Left forelimb (tissue), 1 donor: ENCODE measurements around the gene ARFRP1.
"Not testable (repeated sequence)": the region's sequence is repeated elsewhere in the genome, so short reads cannot be mapped to it uniquely, and the experiment has no call there.

ENCODE experiments used
- DNase-seq: peaks from one replicate; pipeline ENCODE4 v3.0.0-alpha.2; 2018; ENCODE audit warnings: low spot score

The ARFRP1 gene

DNA sequence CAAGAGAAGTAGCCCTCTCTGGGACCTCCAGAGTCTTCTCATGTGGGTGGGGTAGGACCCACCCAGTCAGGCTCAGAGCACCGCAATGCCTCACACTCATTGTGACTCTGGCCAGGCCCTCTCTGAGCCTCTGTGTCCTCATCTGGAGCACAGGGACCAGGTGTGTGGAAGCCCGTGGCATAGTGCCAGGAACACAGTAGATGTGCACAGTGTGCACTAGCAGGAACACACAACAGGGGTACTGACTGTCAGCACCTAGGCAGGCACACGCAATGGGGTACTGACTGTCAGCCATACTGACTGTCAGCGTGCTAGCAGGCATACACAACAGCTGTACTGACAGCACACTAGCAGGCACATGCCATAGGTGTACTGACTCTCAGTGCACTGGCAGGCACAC, 52.5 kb downstream of the ARFRP1 start:
- DNase-seq: no peak

DNA sequence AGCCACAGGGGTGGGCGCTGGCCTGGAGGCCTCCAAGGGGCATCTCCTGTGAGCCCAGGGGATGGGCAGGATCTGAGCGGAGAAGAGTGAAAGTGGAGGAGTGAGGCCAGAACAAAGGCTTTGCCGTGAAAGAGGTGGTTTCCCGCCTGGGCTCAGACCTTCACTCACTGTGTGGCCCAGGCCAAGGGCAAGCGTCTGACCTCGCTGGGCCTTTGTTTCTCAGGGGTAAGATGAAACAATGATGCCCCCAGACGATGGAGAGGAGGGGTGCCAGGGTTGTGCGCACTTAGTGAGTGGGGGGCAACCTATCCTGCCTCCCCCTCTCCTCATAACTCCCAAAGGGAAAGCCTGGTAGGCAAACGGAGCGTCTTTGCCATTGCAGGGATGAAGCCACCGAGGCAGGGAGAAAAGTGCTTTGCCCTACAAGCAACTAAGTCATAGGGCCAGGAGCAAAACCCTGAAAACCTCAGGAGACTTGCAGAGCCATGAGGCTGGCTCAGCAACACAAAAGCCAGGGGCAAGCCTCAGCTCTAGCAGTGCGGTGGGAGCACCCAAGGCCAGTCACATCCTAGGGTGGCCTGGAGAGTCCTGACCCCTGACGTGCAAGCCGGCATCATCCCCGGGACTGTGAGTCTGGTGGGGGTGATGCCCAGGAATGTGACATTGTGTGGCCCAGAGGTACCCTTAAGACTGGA, 53.7 kb downstream of the ARFRP1 start:
- DNase-seq: no peak

DNA sequence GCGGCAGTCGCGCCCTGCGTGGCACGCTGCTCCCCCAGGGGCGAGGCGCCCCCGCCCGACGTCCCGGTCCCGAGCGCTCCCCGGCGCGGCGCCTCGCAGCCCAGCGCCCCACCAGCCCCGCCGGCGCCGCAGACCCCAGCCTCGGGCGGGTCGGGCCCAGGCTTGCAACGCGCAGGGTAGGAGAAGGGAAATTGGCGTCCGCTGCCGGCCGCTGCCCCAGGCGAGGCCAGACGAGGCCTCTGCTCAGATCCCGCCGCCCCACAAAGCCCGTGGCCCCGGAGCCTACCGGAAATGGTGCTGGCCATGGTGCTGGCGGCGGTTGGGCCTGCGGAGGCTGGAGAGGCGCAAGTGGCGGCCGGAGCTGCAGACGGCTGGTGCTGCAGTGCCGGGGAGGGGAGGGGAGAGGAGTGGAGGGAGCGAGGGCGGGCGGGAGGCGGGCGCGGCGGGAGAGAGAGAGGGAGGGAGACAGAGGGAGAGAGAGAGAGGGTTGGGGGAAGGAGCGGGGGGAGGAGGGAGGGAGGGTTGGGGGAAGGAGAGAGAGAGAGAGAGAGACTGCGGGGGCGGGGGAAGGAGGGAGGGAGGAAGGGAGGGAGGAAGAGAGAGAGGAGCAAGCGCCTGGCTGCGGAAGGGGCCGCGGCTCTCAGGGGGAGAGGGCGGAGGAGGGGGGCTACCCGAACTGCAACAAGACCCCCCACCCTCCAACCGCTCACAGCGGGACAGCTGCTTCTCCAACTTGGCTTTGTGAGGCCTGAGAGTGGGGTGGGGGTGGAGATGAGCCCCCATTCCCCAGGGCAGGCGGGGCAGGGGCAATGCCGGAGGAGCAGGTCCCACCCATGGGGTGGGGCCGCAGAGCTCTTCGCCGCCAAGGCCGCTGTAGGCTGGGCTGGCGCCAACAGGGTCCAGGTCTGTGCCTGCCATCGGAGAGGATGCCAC, 54.5 kb downstream of the ARFRP1 start, which contains the start of gene STMN3:
Gene STMN3, minus strand, starts transcription at position 384 of the 933 bp plus-strand sequence. Its CDS starts 79 bp downstream, at position 305.
- DNase-seq: peak; percentile 94

DNA sequence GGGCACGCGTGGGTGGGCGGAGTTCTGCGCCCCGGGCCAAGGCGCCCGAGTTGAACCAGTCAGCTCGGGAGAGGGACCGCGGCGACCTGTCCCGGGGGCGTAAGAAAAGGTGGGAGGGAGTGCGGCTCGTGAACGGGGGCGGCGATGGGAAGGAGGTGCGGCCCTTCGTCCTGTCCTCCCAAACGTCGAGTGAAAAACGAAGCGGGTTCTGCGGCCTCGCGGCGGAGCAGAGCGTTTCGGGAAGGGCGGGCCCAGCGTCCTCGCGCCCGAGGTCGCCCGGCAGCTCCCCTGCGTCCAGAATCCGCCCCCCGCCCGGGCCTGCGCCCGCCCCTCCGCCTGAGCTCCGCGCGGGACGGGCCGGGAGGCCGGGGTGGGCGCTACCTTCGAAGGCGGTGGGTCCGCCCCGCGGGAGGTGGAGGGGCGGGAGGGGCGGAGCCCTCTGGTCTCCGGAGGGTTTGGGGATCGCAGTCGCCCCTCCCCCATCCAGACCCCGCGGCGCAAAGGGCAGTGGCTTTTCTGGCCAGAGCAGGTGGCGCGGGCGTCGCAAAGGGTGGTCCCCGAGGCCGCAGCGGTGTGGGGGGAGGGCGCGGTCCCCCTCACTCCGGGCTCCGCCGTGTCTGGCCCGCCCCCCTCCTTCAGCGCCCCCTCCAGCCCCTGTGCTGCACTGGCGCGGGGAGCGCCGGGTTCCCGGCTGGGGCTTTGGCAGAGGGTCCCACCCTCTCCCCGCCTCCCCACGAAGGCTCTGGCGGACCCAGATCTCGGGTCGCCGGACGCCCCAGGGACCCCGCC, 55.4 kb downstream of the ARFRP1 start:
- no peak for DNase-seq

GRCh38 chr20:63651942-63652191, 55.9 kb downstream of the ARFRP1 start:
- DNase-seq: no peak

DNA sequence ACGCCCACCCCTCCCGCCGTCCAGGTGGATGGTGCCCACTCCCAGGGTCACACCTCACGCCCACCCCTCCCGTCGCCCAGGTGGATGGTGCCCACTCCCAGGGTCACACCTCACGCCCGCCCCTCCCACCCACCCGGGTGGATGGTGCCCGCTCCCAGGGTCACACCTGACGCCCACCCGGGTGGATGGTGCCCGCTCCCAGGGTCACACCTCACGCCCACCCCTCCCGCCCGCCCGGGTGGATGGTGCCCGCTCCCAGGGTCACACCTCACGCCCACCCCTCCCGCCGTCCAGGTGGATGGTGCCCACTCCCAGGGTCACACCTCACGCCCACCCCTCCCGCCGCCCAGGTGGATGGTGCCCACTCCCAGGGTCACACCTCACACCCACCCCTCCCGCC, 57.3 kb downstream of the ARFRP1 start:
- not testable (repeated sequence) for DNase-seq

- no peak for DNase-seq
Observed at GRCh38 chr20:63648895-63649589, 58.7 kb downstream of the ARFRP1 start.
